HG03108 (cell line): ENCODE data around the gene CUL4B.
"Not testable (repeated sequence)": the region's sequence is repeated elsewhere in the genome, so short reads cannot be mapped to it uniquely, and the experiment has no call there.

Source experiments
- ATAC-seq: cut with Tn5 transposase; IDR thresholded peaks from one replicate; pipeline ENCODE4 v1.9.1; 2021; ENCODE audit warnings: moderate library complexity; ENCODE audit not compliant: unreplicated experiment

Gene CUL4B

DNA sequence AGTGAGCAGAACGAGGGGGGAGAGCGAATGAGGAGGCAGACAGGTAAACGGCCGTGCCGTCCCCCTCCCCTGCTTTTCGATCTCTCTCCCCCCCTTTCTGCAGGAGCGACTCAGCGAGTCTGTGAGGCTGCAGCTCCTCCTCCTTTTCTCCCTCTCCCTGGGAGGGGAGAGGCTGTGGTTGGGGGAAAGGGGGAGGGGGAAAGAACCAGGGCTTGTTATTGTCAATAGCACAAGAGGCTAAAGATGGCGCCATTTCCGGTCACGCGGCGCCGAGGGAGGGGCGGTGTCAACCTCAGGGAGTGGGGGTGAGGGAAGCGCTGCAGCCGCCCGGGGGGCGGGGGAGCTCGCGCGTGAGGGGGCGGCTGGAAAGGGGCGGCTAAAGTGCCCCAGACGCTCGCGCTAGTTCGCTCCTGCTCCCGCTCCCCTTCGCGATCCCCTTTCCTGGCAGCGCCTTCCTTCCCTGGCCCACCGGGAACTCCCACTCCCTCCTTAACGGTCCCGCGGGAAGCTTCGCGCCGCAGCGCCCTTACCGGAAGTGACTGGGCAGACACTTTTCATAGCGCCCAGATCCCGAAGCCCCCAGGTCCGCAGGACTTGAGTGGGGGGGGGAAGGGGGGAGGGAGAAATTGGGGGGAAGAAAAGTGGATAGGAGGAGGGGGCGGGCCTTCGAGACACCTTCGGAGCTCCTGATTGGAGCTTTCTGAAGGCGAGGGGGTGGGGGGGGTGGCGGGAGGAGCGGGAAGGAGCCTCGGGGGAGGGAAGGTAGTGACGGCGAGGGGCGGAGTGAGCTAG is at the start of gene CUL4B:
Gene CUL4B (minus strand): TSS at position 121 of the 792 bp plus-strand sequence. CDS start 324 bp downstream, outside the sequence.
- ATAC-seq = peak; percentile 67

DNA sequence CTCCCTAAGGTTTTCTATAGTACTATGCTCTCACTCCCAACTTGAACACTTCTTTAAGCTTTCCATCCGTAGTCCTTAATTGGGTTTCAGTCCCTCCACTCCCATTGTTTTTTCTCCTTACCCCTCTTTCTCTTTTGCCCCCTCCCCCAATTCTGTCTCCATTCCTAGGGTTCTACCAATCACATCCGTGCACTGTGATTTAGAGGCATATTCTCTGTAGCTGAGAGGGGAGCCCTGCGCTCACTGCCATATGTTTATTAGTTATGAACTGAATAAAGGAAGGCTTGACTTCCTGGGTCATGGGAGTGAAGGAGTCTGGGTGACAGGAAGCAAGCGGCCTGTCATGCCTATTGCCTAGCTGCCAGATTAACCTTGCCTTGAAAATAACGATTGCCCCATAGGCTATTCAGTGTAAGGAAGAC is 43.6 kb upstream of the CUL4B start:
- ATAC-seq = no peak

DNA sequence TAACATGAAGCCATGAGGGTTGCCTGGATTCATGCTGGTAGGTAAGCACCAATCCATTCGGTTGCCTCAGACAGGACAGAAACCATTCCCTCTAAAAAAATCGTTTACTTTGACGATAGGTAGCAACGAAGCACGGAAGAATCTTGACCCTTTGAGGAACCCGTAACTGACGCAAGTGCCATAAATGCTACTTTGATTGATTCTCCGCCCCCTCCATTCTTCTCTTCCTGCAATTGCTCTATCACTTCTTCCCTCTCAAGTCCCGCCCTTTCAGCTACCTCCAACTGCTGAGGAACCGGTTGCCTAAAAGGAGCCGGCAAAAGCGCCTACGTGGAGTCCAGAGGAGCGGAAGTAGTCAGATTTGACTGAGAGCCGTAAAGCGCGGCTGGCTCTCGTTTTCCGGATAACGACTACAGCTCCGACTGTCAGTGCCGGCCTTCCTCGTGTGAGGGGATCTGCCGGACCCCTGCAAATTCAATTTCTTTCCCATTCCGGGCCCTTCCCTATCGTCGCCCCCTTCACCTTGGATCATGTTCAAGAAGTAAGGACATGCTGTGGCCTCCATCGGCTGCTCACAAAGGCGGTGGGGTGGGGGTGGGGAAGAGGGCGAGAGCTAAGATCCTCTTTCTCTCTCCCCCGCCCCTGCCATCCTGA is 43.1 kb upstream of the CUL4B start, which contains the start of gene MCTS1:
Gene MCTS1 (plus strand): TSS at position 395 of the 654 bp plus-strand sequence. CDS start 136 bp downstream, at position 531.
- peak; percentile 89 for ATAC-seq

DNA sequence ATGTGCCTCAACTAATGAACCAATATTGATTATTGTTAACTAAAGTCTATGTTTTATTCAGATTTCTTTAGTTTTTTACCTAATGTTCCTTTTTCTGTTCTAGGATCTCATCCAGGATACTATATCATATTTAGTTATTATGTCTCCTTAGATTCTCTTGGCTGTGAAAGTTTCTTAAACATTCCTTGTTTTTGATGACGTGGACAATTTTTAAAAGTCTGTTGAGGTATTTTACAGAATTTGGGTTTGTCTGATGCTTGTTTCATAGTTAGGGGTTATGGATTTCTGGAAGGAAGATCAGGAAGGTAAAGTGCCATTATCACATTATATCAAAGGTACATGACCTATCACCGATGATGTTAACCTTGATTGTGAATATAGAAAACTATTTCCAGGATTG is 24.9 kb upstream of the CUL4B start:
- ATAC-seq = no peak

DNA sequence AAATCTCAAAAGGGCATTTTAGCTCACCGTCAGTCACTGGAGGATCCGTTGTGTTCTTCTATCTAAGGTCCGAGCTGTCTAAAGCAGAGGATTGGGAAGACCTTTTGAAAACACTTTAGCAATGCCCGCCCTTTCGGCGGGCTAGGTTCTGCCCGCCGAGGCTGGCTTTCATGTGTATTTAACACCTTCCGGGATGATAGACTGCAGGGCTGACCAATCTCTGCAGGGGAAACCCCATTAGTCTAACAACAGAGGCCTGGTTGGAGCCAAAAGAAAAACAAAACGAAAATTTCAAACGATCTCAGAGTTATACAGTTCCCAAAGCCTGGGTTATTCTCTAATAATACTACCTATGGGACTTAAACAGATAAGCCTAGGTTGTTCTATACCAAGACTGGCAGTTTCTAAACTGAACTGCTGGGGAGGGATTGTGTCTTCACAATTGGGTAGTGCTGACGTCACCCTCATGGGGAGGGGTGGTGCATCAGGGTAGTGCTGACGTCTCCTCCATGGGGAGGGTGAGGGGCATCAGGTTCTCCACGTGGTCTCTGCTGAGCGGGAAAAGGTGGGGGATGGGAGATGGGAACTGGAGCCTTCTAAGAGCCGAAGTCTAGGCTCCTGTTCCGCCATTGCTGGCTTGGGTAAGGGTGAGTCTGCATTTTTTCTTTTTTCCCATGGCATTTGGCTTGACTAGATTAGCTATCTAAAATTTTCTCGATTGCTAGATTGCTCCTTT is 14.8 kb upstream of the CUL4B start:
- no peak for ATAC-seq

DNA sequence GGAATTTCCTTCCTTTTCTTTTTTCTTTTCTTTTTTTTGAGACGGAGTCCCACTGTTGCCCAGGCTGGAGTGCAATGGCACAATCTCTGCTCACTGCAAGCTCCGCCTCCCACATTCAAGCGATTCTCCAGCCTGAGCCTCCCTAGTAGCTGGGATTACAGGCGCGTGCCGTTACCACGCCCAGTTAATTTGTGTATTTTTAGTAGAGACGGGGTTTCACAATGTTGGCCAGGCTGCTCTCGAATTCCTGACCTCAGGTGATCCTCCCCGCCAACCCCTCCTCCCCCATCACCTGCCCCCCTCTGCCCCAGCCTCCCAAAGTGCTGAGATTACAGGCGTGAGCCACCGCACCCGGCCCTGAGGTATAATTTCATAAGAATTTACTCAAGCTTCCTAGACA is 13.0 kb upstream of the CUL4B start:
- not testable (repeated sequence) for ATAC-seq

DNA sequence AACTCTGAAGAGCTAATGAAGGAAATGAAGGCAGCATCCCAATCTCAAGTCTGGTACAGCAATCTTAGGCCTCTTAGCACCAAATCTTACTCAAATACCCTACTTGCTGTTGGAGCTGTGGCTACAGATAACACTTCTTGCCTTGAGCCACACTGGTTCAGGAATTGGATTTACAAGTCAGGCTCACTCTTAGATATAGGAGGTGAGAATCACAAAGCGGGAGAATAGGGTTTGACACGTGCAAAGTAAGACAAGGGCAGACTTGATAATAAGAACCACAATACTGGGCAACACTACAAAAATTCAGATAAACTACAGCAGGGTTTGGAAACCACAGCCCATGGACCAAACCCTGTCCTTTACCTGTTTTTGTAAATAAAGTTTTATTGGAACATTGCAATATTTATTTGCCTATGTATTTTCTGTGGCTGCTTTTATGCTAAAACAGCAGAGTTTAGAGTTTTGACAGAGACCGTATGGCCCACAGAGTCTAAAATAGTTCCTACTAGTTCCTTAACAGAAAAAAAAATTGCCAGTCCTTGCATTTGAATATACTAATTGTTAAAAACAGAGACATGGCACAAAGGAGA is 9.3 kb upstream of the CUL4B start:
- ATAC-seq = no peak

DNA sequence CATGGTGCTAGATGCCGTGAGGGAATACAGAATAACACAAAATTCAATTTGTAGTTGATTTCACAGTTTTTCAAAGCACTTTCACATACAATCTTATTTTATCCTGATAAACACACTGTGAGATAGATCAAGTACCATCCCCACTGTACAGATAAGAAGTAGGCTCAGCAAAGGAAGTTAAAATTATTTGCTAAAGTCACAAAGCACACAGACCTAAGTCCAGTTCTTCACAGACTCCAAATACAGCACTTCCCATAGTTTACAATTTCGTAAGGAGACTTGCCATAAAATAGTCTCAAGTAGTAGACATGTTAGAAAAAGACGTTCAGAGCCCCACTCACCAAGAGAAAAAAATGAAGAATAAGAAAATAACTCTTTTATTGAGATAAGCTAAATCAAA is 7.8 kb upstream of the CUL4B start:
- no peak for ATAC-seq

DNA sequence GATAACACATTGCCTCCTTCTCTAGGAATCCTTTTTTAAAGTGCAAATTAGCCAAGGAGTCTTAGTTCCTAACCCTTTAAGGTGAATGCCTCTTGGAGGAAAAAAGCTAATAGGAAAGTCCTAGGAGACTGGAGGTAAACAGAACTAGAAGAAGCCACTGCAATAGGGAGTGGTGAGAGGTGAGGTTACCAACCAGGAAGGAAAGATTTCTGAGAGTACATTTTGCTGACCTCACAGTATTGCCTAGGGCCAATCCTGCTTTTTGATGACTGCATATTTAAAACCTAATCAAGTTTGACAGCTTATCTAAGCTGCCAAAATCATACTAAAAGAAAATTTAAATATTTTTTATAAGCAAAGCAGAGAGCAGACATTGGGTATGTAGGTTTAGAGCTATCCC is 7.3 kb upstream of the CUL4B start:
- no peak for ATAC-seq

DNA sequence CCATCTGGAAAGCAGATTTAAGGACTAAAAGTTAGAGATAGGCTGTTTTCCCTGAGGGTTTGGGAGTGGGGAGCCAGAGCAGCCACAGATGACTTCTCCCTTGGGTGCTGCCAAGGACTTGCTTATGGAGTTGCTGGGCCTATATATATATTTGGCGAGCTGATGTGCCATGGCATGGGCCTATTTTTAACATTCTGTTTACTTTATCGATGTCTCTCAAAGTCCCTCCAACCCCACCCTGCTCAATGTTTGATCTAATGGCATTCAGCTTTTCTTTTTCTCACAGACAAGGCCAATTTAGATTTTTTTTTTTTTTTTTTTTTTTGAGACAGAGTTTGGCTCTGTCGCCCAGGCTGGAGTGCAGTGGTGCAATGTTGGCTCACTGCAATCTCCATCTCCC is 6.1 kb upstream of the CUL4B start:
- ATAC-seq = no peak

DNA sequence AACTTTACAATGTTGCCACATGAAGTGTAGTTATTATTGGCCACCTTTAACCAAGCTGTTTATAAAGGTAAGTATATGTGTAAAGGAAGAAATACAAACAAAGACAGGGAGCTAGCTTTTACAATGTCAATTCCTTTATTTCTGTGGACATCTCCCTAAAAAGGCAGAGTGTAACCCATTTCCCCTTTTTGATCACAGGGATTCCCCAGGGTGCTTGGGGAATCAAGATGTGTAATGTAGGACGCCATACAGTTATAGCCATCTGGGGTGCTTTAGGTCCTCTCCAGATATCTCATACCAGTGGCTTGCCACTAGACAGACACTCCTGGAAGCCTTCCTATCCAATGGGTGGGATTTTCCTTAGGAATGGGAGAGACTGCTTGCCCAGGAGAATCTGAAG is 4.2 kb upstream of the CUL4B start:
- ATAC-seq = no peak

DNA sequence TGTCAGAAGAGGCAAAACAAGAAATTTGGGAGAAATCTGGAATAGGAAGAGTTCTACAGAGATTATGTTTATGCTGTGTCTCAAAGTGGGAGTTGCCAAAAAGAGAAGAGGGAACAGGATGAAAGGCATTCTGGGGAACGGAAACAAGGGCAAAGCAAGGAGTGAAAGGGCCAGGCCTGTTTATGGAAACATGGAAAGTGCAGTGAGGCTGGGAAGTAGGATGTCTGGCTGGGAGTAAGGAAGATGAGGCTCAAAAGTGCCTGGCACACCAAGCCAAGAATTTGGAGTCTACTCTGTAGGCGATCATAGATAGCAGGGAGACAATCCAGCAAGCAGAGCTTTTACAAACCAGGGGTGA is 1.8 kb upstream of the CUL4B start:
- no peak for ATAC-seq

DNA sequence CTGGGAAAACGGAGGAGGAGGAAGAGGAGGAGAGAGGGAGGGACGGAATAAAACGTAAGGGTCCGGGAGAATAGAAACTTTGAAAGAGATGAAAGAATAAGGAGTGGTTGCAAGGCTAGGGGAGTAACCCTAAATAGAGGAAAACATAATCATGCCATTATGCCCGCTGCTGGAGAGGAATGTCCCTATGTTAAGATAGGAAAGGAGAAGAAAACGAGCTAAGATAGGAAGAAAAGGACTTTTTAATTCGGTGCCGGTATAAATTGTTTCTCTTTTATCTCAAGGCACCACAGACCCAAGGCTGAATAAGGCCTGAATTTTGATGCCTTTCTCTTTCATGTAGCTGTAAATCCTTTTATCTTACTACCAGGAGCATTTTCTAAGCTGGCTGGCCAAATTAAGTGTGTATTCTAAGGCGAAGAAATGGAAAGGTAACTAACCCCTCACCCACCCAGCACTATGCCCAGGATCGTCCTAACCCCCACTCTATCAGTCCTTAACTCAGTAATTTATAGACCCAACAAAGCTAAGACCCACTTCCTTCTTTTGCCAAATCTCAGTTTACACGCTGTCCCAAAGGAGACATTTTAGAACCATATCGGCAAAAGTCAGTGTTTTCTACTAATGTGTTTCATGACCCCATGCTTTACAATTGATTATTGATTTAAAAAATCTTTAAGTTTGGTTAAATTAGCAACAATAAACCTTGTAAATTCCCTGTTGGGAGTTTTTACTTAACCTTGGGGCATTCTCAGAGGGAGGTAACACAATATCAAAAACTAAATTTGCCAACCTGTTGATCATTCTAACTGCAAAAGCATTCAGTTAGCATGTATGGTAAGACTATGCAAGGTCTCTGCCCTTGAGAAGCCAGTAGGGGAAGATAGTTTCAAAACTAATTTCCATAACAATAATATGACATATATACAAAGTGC is 1.1 kb upstream of the CUL4B start:
- ATAC-seq = no peak

DNA sequence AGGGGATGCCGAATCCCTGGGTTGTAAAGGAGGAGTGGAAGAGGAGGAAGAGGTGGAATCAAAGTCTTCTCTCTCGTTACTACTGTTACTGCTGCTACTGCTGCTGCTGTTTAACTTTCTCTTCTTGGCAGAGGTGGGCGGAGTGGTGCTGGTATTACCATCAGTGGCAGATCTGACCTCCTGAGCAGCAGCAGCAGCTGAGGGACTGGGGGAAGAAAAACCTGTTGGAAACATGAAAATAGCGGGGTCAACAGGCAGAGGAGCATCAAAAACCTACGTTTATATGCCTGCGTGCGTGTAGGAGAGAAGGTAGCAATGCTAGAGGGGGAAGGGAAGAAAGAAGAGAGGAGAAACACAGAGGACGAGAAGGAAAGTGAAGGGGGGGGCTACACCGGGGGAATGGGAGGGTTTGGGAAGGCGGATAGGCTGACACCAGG is 339 bp downstream of the CUL4B start:
- ATAC-seq = no peak

DNA sequence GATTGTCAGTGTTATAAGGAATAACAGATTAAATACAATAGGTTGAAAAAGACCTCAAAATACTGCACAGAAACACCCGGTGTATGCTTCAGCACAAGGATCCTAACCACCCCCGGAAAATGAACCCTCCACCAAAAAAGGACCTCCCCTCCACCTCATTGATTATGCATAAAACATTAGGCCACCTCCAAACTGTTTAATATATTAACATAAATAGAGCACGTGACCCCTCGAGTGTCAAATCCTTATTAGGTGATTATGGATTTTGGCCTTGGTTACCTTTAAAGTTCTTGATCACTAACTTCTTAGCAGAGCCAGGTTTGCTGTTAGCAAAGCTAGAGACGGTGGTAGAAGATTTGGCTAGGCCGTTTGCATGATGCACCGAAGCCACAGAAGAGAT is 958 bp downstream of the CUL4B start:
- ATAC-seq = no peak

DNA sequence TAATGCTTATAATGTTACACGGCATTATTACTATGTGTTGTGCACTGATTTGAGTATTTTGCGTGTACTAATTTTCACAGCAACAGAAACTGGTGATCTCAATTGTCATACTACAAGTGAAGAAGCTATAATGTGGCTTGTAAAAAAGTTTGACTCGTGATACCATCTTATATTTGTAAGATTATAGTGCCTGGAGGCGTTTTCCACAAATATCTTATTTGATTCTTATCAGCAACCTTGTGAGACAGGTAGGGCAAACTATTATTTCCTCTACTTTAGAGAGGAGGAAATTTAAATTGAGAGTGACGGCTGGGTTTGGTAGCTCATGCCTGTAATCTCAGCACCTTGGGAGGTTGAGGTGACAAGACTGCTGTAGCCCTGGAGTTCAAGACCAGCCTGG is 4.5 kb downstream of the CUL4B start:
- no peak for ATAC-seq

DNA sequence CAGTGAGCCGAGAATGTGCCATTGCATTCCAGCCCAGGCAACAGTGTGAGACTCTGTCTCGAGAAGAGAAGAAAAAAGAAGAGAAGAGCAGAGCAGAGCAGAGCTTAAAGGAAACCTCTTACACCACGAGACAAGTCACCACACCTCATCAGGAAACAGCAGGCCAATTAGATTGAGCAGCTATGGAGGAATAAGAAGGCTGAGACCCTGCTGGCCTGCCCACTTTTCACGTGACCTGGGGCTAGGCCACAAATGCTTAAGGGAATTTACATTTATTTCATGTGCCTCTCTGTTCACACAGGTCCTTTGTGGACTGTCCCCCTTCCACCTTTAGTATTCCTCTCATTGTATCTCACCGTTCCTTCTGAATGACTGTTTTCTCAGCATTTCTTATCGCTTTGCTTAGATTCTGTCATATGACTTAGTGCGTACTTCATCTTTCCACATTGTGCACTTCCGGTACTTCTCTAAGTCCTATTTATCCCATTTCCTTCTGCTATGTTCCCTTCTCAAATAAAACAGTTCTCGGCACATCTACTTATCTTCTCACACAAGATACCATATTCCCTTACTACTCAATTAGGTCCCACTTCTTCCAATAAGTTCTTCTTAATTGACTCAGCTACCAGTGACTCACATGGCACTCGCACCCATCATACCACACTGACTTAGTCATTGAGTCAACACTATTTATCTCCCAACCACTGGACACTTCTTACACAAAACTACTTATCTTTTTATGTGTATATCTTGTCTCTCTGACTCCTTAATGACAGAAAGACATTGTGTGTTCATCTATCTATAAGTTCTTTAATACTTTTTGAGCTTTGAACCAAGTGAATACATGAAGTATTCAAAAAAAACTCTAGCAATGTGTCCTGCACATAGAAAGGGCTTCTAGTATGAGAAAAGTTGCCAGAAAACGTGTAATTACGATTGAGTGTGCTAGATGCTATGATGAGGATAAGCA is 11.0 kb downstream of the CUL4B start:
- ATAC-seq = no peak

DNA sequence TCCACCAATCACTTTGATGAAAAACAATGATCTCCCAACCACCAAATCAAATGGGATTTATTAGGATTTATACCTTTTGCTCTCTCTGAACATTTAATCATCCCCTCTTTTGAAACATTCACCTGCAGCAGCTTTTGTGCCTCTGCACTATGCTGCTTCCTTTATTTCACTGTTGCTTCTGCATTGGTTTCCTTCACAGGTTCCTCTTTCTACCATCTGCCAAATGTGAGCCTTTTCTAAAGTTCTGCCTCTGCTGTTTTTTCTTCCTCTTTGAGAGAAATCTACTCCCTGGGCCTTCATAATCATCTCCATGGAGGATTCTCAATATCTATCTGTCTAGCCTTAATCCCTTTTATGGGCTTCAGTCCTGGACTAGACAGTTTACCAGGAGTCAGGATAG is 24.7 kb downstream of the CUL4B start:
- no peak for ATAC-seq
